Type B pancreatic cell (in vitro differentiated cells): ENCODE measurements around the gene KDM4B. TPM values are rescaled to one million over a fixed set of nuclear protein-coding genes. Genes with fewer than 3 reads are reported as not detected.

Experiments used
- DNase-seq: peaks from one replicate; pipeline ENCODE4 v3.0.0; 2021; ENCODE audit warnings: mixed read lengths; ENCODE audit not compliant: unreplicated experiment; ENCODE audit errors: extremely low spot score
- H3K27ac Mint-ChIP-seq: 2 replicates; pipeline ENCODE4 v1.8.0; 2021; ENCODE audit warnings: mild to moderate bottlenecking, mixed read lengths
- H3K27me3 Mint-ChIP-seq: 2 replicates; pipeline ENCODE4 v1.8.0; 2021; ENCODE audit warnings: mixed read lengths
- H3K36me3 Mint-ChIP-seq: 2 replicates; pipeline ENCODE4 v1.8.0; 2021; ENCODE audit warnings: mixed read lengths
- H3K4me1 Mint-ChIP-seq: one replicate; pipeline ENCODE4 v1.8.0; 2021; ENCODE audit warnings: mixed read lengths; ENCODE audit not compliant: unreplicated experiment
- H3K4me3 Mint-ChIP-seq: 2 replicates; pipeline ENCODE4 v1.8.0; 2021; ENCODE audit warnings: mild to moderate bottlenecking, mixed read lengths
- H3K9me3 Mint-ChIP-seq: 2 replicates; pipeline ENCODE4 v1.8.0; 2021; ENCODE audit warnings: mixed read lengths
- CTCF ChIP-seq: fragments of 200-600 bp; sonication (generic); conservative IDR thresholded peaks from 2 replicates; pipeline ENCODE4 v1.5.0; 2021; ENCODE audit warnings: antibody characterized with exemption, mild to moderate bottlenecking
- total RNA-seq: library from RNA; stranded (reverse); gene quantifications from 2 replicates; pipeline ENCODE4 v1.2.1, GENCODE V29; 2021; ENCODE audit warnings: low replicate concordance

Gene KDM4B
- total RNA-seq, 1 donor from 2014 or later: 48.8 TPM

- Mint-ChIP-seq H3K4me1 (peaks cover 6% of the 10 kb centered on the region), H3K9me3 (no peaks in the 10 kb centered on the region), H3K27me3 (no peaks in the 10 kb centered on the region), H3K27ac (no peak overlapping the region), H3K36me3 (peaks cover 14% of the 10 kb centered on the region), H3K4me3 (no peak overlapping the region)
- no peak for DNase-seq
- TF ChIP-seq CTCF: no peak
These were observed 140.0 kb downstream of the KDM4B start for GRCh38 chr19:5108866-5109265.

GRCh38 chr19:5109560-5109959 lies 140.6 kb downstream of the KDM4B start:
- Mint-ChIP-seq H3K27me3 (no peaks in the 10 kb centered on the region), H3K4me1 (peaks cover 6% of the 10 kb centered on the region), H3K4me3 (no peak overlapping the region), H3K9me3 (no peaks in the 10 kb centered on the region), H3K36me3 (peaks cover 14% of the 10 kb centered on the region), H3K27ac (no peak overlapping the region)
- no peak for DNase-seq
- TF ChIP-seq CTCF: no peak

GRCh38 chr19:5110546-5110945 lies 141.6 kb downstream of the KDM4B start:
- no peaks in the 10 kb centered on the region for H3K9me3 Mint-ChIP-seq
- H3K27me3 Mint-ChIP-seq: no peaks in the 10 kb centered on the region
- no peak overlapping the region for H3K4me3 Mint-ChIP-seq
- no peak for DNase-seq
- peaks cover 6% of the 10 kb centered on the region for H3K4me1 Mint-ChIP-seq
- no peak overlapping the region for H3K27ac Mint-ChIP-seq
- no peak for TF ChIP-seq CTCF
- peaks cover 16% of the 10 kb centered on the region for H3K36me3 Mint-ChIP-seq

- H3K4me3 Mint-ChIP-seq: no peak overlapping the region
- H3K36me3 Mint-ChIP-seq: peaks cover 18% of the 10 kb centered on the region
- no peaks in the 10 kb centered on the region for H3K9me3 Mint-ChIP-seq
- H3K4me1 Mint-ChIP-seq: peaks cover 6% of the 10 kb centered on the region
- DNase-seq: no peak
- H3K27ac Mint-ChIP-seq: no peak overlapping the region
- H3K27me3 Mint-ChIP-seq: no peaks in the 10 kb centered on the region
- no peak for TF ChIP-seq CTCF
These were observed 142.1 kb downstream of the KDM4B start for GRCh38 chr19:5111051-5111450.

GRCh38 chr19:5112175-5112574 lies 143.3 kb downstream of the KDM4B start:
- no peaks in the 10 kb centered on the region for H3K27me3 Mint-ChIP-seq
- DNase-seq: no peak
- peaks cover 21% of the 10 kb centered on the region for H3K36me3 Mint-ChIP-seq
- H3K4me3 Mint-ChIP-seq: no peak overlapping the region
- H3K27ac Mint-ChIP-seq: no peak overlapping the region
- no peaks in the 10 kb centered on the region for H3K9me3 Mint-ChIP-seq
- peaks cover 6% of the 10 kb centered on the region for H3K4me1 Mint-ChIP-seq
- TF ChIP-seq CTCF: no peak
